H9 (cell line): ENCODE data around the gene DAB1. TPM values are rescaled to one million over a fixed set of nuclear protein-coding genes. Genes with fewer than 3 reads are reported as not detected.

Experiments
- DNase-seq: peaks from one replicate; pipeline ENCODE4 v3.0.0-alpha.2; 2017
- H2AFZ ChIP-seq: one replicate; pipeline ENCODE4 v1.6.1; 2013; ENCODE audit warnings: mild to moderate bottlenecking, low read length, control low read depth, moderate library complexity
- H2AK5ac ChIP-seq: 2 replicates; pipeline ENCODE4 v1.6.1; 2013; ENCODE audit warnings: low read length, control low read depth, mixed read lengths; ENCODE audit not compliant: insufficient read length
- H2BK120ac ChIP-seq: one replicate; pipeline ENCODE4 v1.6.1; 2013; ENCODE audit warnings: low read depth, mild to moderate bottlenecking, low read length, control low read depth, inconsistent platforms; ENCODE audit not compliant: poor library complexity, severe bottlenecking
- H2BK12ac ChIP-seq: 2 replicates; pipeline ENCODE4 v1.6.1; 2013; ENCODE audit warnings: low read length, control low read depth, mixed read lengths, low read depth; ENCODE audit not compliant: insufficient read length
- H2BK15ac ChIP-seq: 2 replicates; pipeline ENCODE4 v1.6.1; 2013; ENCODE audit warnings: low read depth, low read length, control low read depth
- H2BK20ac ChIP-seq: one replicate; pipeline ENCODE4 v1.6.1; 2013; ENCODE audit warnings: low read depth, mild to moderate bottlenecking, low read length, control low read depth, inconsistent platforms; ENCODE audit not compliant: poor library complexity, severe bottlenecking
- H2BK5ac ChIP-seq: 2 replicates; pipeline ENCODE4 v1.6.1; 2013; ENCODE audit warnings: low read length, control low read depth, mixed read lengths; ENCODE audit not compliant: insufficient read length
- H3K14ac ChIP-seq: 2 replicates; pipeline ENCODE4 v1.6.1; 2013; ENCODE audit warnings: low read length, control low read depth; ENCODE audit not compliant: insufficient read depth
- H3K18ac ChIP-seq: 2 replicates; pipeline ENCODE4 v1.6.1; 2013; ENCODE audit warnings: low read depth, mild to moderate bottlenecking, mixed read lengths, low read length, control low read depth; ENCODE audit not compliant: insufficient read length
- H3K23ac ChIP-seq: 2 replicates; pipeline ENCODE4 v1.6.1; 2013; ENCODE audit warnings: low read length, control low read depth, mixed read lengths, low read depth; ENCODE audit not compliant: insufficient read length
- H3K23me2 ChIP-seq: 2 replicates; pipeline ENCODE4 v1.6.1; 2013; ENCODE audit warnings: low read depth, mild to moderate bottlenecking, mixed read lengths, low read length, control low read depth; ENCODE audit not compliant: insufficient read length, poor library complexity, severe bottlenecking
- H3K27ac ChIP-seq: 2 replicates; pipeline ENCODE4 v1.5.1; 2013; ENCODE audit warnings: low read length, control low read depth, mixed read lengths, low read depth; ENCODE audit not compliant: insufficient read length
- H3K27me3 ChIP-seq: 2 replicates; pipeline ENCODE4 v1.6.1; 2013; ENCODE audit warnings: low read length, control low read depth, inconsistent platforms; ENCODE audit not compliant: insufficient read depth
- H3K4ac ChIP-seq: 2 replicates; pipeline ENCODE4 v1.6.1; 2013; ENCODE audit warnings: low read depth, mild to moderate bottlenecking, control low read depth, inconsistent platforms, low read length, moderate library complexity
- H3K4me1 ChIP-seq: 2 replicates; pipeline ENCODE4 v1.6.1; 2013; ENCODE audit warnings: low read length, control low read depth, inconsistent platforms; ENCODE audit not compliant: insufficient read depth
- H3K4me2 ChIP-seq: 2 replicates; pipeline ENCODE4 v1.6.1; 2013; ENCODE audit warnings: low read length, control low read depth, mixed read lengths; ENCODE audit not compliant: insufficient read length, insufficient read depth
- H3K56ac ChIP-seq: 2 replicates; pipeline ENCODE4 v1.6.1; 2013; ENCODE audit warnings: low read depth, mild to moderate bottlenecking, mixed read lengths, low read length, control low read depth; ENCODE audit not compliant: insufficient read length
- H3K79me1 ChIP-seq: 2 replicates; pipeline ENCODE4 v1.6.1; 2013; ENCODE audit warnings: low read depth, mild to moderate bottlenecking, moderate library complexity, low read length, control low read depth, inconsistent platforms; ENCODE audit not compliant: insufficient read depth, poor library complexity, severe bottlenecking
- H3K79me2 ChIP-seq: 2 replicates; pipeline ENCODE4 v1.6.1; 2013; ENCODE audit warnings: low read length, control low read depth, inconsistent platforms; ENCODE audit not compliant: insufficient read depth
- H3K9ac ChIP-seq: 2 replicates; pipeline ENCODE4 v1.6.1; 2013; ENCODE audit warnings: low read length, control low read depth, mixed read lengths; ENCODE audit not compliant: insufficient read length; ENCODE audit errors: extremely low read depth
- H3K9me3 ChIP-seq: one replicate; pipeline ENCODE4 v1.6.1; 2013; ENCODE audit warnings: low read depth, low read length, inconsistent platforms; ENCODE audit not compliant: control insufficient read depth
- H3T11ph ChIP-seq: one replicate; pipeline ENCODE4 v1.6.1; 2013; ENCODE audit warnings: mild to moderate bottlenecking, low read length, control low read depth, inconsistent platforms
- H4K20me1 ChIP-seq: one replicate; pipeline ENCODE4 v1.6.1; 2013; ENCODE audit not compliant: control insufficient read depth, insufficient read length, insufficient read depth
- H4K5ac ChIP-seq: 2 replicates; pipeline ENCODE4 v1.6.1; 2013; ENCODE audit warnings: low read depth, mild to moderate bottlenecking, mixed read lengths, low read length, control low read depth; ENCODE audit not compliant: insufficient read length
- H4K8ac ChIP-seq: replicated peaks from 2 replicates; pipeline ENCODE4 v1.6.1; 2013; ENCODE audit warnings: low read length, control low read depth, mixed read lengths, low read depth; ENCODE audit not compliant: insufficient read length
- H4K91ac ChIP-seq: 2 replicates; pipeline ENCODE4 v1.6.1; 2013; ENCODE audit warnings: low read depth, mild to moderate bottlenecking, moderate library complexity, mixed read lengths, low read length, control low read depth; ENCODE audit not compliant: insufficient read length
- H3K27ac Mint-ChIP-seq, 3 experiments: 2 replicates in 2 of 3; 3 replicates in 1 of 3; pipeline ENCODE4 v1.8.0; 2020 to 2021; ENCODE audit warnings: mixed read lengths in 3 of 3, mild to moderate bottlenecking in 1 of 3, moderate library complexity in 1 of 3
- H3K27me3 Mint-ChIP-seq: 2 replicates; pipeline ENCODE4 v1.8.0; 2021; ENCODE audit warnings: low read depth, mild to moderate bottlenecking, moderate library complexity, mixed read lengths
- H3K36me3 Mint-ChIP-seq, 3 experiments: 2 replicates in 2 of 3; 3 replicates in 1 of 3; pipeline ENCODE4 v1.8.0; 2020 to 2021; ENCODE audit warnings: low read depth in 3 of 3, mixed read lengths in 3 of 3; ENCODE audit not compliant: insufficient read depth in 1 of 3
- H3K4me1 Mint-ChIP-seq, 2 experiments: 2 replicates each; pipeline ENCODE4 v1.8.0; 2020; ENCODE audit warnings: mixed read lengths in 2 of 2
- H3K4me3 Mint-ChIP-seq, 2 experiments: 2 replicates in 1 of 2; 3 replicates in 1 of 2; pipeline ENCODE4 v1.8.0; 2020 to 2021; ENCODE audit warnings: mild to moderate bottlenecking in 2 of 2, mixed read lengths in 2 of 2, moderate library complexity in 1 of 2
- H3K9me3 Mint-ChIP-seq, 2 experiments: 2 replicates in 1 of 2; 3 replicates in 1 of 2; pipeline ENCODE4 v1.8.0; 2020; ENCODE audit warnings: mild to moderate bottlenecking in 2 of 2, mixed read lengths in 2 of 2, moderate library complexity in 1 of 2
- CTCF ChIP-seq: fragments of 200-600 bp; sonication (generic); conservative IDR thresholded peaks from 3 replicates; pipeline ENCODE4 v1.8.0; 2021; ENCODE audit warnings: antibody characterized with exemption, mild to moderate bottlenecking
- WGBS: extraction: QIAGEN DNeasy Blood & Tissue Kit; methylation state at CpG from one replicate; pipeline ENCODE4 v1.1.7; 2013; ENCODE audit warnings: missing lambda C conversion rate, low lambda C conversion rate, mixed read lengths; ENCODE audit not compliant: insufficient read length; ENCODE audit errors: extremely low coverage; 5-methylcytosine and 5-hydroxymethylcytosine counted together
- total RNA-seq: library from RNA; stranded (reverse); gene quantifications from 2 replicates; pipeline ENCODE4 v1.2.1, GENCODE V29; 2021

Gene DAB1
- total RNA-seq, 1 experiment from 2014 or later = 9.3 TPM

GRCh38 chr1:57118948-57119603 lies 304.8 kb downstream of the DAB1 start:
- Histone ChIP-seq H3T11ph (no peak overlapping the region), H3K27me3 (no peaks in the 10 kb centered on the region), H2BK120ac (no peak overlapping the region), H3K56ac (no peak overlapping the region), H2AFZ (no peak overlapping the region), H3K9ac (no peak overlapping the region), H2BK20ac (no peak overlapping the region), H4K20me1 (no peaks in the 10 kb centered on the region), H2BK15ac (no peak overlapping the region), H3K23me2 (no peaks in the 10 kb centered on the region), H3K18ac (no peak overlapping the region), H3K4me1 (no peaks in the 10 kb centered on the region), H2BK5ac (no peak overlapping the region), H2AK5ac (no peak overlapping the region), H3K4me2 (no peak overlapping the region), H4K5ac (no peak overlapping the region), H4K8ac (no peak overlapping the region), H3K79me1 (no peaks in the 10 kb centered on the region), H3K23ac (no peak overlapping the region), H3K9me3 (no peaks in the 10 kb centered on the region), H3K79me2 (no peaks in the 10 kb centered on the region), H2BK12ac (no peak overlapping the region), H3K4ac (no peak overlapping the region), H3K14ac (no peak overlapping the region), H3K27ac (no peak overlapping the region), H4K91ac (no peak overlapping the region)
- H3K4me3 Mint-ChIP-seq = no peak overlapping the region
- H3K36me3 Mint-ChIP-seq = no peaks in the 10 kb centered on the region
- no peak for DNase-seq
- no peak overlapping the region for H3K27ac Mint-ChIP-seq
- no peaks in the 10 kb centered on the region; a peak in 1 of 5 replicates for H3K9me3 Mint-ChIP-seq
- WGBS = no CpG with 5 or more reads among the region's 4 CpGs
- TF ChIP-seq CTCF = no peak
- H3K27me3 Mint-ChIP-seq = no peaks in the 10 kb centered on the region; the same call in 1 of the 2 replicates
- no peaks in the 10 kb centered on the region; a peak in 1 of 4 replicates for H3K4me1 Mint-ChIP-seq
